NCI-H1417 treated with DMSO at 0.1 percent for 48 hours (cell line): ENCODE measurements around the gene CAPNS1.
"Not testable (repeated sequence)": the region's sequence is repeated elsewhere in the genome, so short reads cannot be mapped to it uniquely, and the experiment has no call there.

Experiments used
- DNase-seq: peaks from one replicate; lab custom pipeline; 2025; lab: John Stamatoyannopoulos, UW

CAPNS1 gene

DNA sequence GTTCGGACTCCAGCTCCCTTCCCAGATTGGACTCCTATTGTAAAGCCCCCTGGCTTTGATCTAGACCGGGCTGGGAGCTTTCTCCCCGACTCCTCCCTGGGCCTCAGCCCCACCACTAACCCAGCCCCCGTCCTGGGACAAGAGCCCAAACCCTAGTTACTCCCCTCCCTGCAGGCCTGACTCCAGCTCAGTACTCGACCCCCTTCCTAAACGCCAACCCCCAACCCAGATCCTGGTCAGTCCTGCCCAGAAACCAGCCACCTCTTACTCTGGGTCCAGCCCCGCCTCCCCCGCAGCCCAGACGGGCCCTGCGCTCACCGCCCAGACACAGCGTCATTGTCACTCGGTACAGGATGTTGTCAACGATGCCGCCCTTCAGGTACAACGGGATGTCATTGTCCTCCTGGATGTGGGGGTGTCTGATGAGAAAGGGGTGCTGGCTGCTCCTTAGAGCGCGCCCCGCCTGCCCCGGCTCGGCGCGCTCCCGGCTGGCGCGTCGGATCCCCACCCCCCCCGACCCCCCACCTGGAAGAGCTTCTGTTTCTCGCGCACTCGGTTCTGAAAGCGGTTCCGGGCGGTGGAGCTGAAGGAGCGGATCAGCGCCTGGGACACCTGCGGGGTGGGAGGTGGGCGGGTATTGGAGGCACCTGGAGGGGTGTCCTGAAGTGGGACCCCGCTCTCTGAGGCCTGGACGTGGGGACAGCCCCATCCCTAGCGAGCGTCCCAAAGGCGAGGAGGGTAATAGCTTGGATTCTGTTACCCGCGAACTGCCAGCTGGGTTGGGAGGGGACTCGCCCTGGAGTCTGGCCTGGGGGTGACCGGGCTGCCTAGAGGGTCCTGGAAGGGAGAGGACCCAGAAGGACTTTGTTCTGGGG lies 11.5 kb downstream of the CAPNS1 start:
- no peak for DNase-seq

DNA sequence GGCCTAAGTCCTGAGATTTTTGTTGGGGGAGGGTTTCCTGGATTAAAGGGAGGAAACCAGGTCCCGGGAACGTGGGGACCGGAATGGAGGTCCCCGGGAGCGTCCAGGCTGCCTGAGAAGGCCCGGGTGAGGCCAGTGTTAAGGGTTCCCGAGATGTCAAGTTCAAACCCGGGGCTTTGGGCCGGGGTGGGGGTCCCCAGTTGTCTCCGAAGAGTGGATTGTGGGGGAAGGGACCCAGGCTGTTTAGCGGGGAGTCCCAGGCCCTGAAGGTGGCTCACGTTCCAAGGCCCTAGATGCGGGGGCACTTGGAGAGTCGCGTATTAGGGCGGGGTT lies 12.1 kb downstream of the CAPNS1 start:
- DNase-seq = no peak

DNA sequence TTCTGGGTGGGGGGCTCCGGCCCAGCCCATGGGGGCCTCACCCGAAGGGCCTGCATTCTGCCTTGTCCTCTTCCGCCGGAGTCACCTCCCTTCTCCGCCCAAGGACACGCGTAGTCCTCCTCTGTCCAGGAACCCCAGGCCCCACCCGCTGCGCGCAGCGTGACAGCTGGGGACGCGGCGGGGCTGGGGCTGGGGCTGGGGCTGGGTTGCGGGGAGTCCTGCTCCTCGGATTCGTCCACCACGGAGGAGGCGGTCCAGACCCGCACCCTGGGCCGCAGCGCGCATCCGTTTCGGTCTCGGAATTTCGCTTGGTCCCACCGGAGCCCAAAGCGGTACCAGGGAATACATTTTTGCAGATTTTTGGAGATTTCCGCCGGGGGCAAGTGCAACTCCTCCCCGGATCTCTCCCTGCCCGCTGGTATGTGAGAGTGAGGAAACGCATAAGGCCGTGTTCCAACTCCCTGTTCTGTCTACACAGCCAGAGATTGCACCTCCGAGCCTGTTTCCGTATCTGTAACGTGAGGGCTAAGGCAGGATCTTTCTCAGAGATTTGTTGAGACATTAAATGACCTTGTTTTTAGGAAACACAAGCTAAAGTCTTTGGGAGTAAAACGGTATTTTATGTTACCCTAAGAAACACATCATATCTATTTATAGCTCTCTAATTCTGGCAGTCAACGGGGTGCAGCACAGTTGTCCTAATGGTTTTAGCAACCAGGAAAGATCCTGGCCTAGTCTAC lies 12.7 kb downstream of the CAPNS1 start, which contains the start of gene COX7A1:
TSS of gene COX7A1 (minus strand) at position 96 of the 740 bp plus-strand sequence. CDS start at position 56, 40 bp downstream.
- no peak for DNase-seq

DNA sequence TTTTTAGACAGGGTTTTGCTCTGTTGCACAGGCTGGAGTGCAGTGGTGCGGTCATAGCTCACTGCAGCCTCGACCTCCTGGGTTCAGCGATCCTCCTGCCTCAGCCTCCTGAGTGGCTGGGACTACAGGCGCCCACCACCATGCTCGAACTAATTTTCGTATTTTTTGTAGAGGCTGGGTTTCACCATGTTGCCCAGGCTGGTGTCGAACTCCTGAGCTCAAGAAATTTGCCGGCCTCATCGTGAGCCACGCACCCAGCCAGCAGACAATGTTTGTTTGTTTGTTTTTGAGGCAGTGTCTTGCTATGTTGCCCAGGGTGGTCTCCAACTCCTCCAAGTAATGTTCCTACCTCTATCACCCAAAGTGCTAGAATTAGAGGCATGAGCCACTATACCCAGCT lies 13.3 kb downstream of the CAPNS1 start:
- DNase-seq = no peak

DNA sequence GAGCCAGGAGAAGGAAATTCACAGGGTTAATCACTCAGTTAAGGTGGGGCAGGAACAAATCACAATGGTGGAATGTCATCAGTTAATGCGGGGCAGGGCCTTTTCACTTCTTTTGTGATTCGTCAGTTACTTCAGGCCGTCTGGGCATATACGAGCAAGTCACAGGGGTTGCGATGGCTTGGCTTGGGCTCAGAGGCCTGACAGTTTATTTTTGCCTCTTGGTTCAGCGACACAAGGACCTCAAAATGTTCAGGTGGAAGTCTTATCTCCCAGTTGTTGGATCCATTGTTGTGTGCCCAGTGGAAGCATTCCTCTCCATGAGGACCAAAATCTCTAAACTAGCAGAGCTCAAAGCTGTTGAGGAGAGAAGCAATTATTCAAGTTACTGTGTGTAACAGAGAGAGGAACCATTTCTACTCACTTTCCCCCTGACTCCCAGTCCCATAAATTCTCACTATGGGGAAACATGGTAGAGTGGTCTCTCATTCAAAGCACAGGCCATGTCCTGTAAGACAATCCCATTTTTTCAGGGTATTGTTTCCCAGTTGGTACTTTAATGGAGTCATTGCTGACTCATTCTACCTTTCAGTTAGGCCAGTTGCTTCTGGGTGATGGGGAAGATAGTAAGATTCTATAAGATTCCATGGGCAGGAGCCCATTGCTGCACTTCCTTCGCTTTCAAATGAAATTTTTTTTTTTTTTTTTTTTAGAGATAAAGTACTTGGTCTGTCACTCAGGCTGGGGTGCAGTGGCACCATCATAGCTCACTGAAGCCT lies 21.1 kb downstream of the CAPNS1 start:
- no peak for DNase-seq

DNA sequence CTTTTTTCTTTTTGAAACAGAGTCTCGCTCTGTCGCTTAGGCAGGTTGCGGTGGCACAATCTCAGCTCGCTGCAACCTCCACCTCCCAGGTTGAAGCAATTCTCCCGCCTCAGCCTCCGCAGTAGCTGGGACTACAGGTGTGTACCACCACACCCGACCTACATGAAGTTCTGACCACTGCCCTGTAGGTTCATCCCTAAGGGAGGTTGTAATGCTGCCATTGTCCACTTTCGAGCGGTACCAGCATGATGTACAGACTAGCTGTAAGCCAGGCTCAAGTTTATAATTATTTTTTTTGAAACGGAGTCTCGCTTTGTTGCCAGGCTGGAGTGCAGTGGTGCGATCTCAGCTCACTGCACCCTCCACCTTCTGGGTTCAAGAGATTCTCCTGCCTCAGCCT lies 23.9 kb downstream of the CAPNS1 start:
- DNase-seq = no peak

DNA sequence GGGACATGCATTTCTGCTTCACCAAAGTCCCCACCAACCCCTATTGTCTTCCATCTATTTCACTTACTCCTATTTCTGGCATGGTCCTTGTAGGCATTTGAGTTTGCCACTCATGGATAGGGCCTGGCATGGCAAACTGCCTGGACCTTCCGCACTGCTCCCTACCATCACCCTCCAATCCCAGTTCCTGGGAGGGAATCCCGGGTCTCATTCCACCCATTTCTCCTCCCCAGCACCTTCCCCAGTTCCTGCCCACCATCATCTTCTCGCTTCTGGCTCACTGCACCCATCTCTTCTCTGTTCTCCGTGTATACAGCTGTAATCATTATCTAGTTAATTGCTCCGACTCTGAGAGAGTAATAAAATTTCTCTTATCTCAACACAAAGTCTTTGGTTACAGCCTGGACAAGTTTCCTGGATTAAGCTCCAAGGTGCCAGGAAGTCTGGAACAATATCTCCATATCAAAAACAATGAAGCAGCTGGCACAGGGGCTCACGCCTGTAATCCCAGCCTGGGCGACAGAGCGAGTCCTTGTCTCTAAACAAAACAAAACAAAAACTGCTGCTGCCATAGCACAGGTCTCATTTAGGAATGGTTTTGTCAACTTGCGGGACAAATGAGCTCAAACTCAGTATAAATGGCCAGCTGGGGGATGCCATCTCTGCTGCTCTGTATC lies 29.4 kb downstream of the CAPNS1 start:
- DNase-seq = peak; percentile 4

DNA sequence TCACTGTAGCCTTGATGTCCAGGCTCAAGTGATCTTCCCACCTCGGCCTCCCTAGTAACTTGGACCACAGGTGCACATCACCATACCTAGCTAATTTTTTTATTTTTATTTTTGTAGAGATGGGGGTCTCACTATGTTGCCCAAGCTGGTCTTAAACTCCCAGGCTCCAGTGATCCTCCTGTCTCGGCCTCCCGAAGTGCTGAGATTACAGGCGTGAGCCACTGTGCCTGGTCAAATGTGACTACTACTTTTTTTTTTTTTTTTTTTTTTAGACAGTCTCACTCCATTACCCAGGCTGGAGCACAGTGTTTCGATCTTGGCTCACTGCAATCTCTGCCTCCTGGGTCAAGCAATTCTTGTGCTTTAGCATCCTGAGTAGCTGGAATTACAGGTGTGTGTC lies 33.0 kb downstream of the CAPNS1 start:
- no peak for DNase-seq

DNA sequence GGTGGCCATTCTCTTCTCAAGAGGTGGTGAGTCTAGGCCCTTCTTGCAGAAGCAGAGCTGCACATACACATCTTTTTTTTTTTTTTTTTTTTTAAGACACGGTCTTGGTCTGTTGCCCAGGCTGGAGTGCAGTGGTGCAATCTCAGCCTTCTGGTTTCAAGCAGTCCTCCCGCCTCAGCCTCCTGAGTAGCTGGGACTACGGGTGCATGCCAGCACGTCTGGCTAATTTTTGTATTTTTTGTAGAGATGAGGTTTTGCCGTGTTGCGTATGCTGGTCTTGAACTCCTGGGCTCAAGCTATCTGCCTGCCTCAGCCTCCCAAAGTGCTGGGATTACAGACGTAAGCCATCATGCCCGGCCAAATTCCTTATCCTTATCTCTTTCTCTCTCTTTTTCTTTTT lies 34.0 kb downstream of the CAPNS1 start:
- DNase-seq = not testable (repeated sequence)

DNA sequence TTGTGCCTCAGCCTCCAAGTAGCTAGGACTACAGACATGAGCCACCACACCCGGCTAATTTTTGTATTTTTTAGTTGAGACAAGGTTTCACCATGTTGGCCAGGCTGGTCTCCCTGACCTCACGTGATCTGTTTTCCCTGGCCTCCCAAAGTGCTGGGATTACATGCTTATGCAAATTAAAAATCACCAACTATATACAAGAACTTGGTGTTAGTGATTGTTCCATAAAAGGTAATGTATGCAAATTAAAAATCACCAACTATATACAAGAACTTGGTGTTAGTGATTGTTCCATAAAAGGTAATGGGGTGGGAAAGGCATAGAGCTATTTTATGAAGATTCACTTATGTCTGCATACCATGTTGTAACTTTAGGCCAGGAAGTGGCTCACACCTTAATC lies 39.2 kb downstream of the CAPNS1 start:
- DNase-seq = not testable (repeated sequence)

DNA sequence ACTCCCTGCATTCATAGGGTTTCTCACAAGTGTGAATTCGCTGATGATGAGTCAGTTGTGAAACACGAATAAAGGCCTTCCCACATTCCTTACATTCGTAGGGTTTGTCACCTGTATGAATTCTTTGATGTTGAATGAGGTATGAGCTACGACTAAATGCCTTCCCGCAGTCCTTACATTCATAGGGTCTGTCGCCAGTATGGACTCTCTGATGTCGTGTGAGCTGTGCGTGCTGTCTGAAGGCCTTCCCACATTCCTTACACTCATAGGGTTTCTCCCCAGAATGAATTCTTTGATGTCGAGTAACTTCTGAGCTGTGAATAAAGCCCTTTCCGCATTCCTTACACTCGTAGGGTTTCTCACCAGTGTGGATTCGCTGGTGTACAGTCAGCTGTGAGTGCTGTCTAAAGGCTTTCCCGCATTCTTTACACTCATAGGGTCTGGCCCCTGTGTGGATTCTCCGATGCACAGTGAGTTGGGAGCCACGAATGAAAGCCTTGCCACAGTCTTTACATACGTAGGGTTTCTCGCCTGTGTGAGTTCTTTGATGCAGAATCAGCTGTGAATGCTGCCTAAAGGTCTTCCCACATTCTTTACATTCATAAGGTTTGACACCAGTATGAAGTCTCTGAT lies 42.9 kb downstream of the CAPNS1 start:
- DNase-seq = no peak

DNA sequence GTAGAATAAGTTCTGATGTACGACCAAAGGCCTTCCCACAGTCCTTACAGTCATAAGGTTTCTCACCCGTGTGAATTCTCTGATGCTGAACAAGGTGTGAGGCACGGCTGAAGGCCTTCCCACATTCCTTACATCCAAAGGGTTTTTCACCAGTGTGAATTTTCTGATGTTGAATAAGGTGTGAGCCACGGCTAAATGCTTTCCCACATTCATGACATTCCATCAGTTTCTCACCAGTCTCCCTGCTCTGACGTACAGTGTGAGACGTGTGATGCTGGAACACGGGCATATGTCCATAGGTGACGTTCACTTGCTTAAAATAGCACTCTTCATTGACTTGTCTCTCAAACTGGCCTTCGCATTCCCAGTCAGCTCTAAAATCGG lies 43.4 kb downstream of the CAPNS1 start:
- no peak for DNase-seq

DNA sequence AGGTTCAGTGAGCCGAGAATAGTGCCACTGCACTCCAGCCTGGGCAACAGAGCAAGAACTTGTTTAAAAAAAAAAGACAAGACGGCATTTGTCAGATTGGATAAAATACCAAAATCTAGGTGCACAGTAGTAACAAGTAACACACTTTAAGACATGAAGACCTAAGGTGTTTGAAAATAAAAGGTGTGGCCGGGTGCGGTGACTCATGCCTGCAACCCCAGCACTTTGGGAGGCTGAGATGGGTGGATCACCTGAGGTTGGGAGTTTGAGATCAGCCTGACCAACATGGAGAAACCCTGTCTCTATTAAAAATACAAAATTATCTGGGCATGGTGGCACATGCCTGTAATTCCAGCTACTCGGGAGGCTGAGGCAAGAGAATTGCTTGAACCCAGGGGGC lies 46.9 kb downstream of the CAPNS1 start:
- not testable (repeated sequence) for DNase-seq

DNA sequence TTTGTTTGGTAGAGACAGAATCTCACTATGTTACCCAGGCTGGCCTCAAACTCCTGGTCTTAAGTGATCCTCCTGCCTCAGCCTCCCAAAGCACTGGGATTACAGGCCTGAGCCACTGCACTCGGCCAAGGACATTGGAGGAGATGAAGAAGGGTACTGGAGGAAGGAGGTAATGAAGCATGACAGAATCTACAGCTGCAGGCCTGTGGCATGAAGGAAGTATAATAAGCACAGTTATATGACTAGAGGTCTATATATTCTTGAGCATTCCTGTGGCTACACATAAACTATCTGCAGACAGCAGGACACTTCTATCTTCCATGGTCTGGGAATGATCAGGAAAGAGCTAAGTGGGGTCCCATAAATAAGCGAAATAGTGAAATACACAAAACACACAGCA lies 56.4 kb downstream of the CAPNS1 start:
- DNase-seq = no peak

DNA sequence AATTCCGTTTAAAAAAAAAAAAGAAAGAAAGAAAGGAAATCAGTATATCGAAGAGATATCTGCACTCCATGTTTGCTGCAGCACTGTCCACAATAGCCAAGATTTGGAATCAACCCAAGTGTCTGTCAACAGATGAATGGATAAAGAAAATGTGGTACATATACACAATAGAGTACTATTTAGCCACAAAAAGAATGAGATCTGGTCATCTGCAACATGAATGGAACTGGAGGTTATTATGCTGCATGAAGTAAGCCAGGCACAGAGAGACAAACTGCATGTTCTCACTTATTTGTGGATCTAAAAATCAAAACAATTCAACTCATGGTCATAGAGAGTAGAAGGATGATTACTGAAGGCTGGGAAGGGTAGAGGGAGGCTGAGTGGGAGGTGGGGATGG lies 58.3 kb downstream of the CAPNS1 start:
- no peak for DNase-seq
